Stimulated activated CD4-positive, alpha-beta T cell treated with anti-CD3 and anti-CD28 coated beads, Interleukin-12 subunit alpha, Interleukin-12 subunit beta, amount 100 ng/mL, for 24 hours (primary cell): ENCODE measurements around the gene BBC3.
A peak's percentile ranks its signal among the peaks of the same experiment; 100 is the strongest.
"Not testable (repeated sequence)": the region's sequence is repeated elsewhere in the genome, so short reads cannot be mapped to it uniquely, and the experiment has no call there.

ENCODE experiments used
- DNase-seq, 2 experiments: peaks; one replicate each; pipeline ENCODE4 v3.0.0-alpha.2; 2020; ENCODE audit warnings: low read depth in 2 of 2

Gene BBC3, protein sequence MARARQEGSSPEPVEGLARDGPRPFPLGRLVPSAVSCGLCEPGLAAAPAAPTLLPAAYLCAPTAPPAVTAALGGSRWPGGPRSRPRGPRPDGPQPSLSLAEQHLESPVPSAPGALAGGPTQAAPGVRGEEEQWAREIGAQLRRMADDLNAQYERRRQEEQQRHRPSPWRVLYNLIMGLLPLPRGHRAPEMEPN

GRCh38 chr19:47230921-47231214 lies at the start of gene BBC3:
BBC3 (minus strand) TSS chr19:47231199; CDS start chr19:47228431, 2,768 bp downstream.
- no peak for DNase-seq

DNA sequence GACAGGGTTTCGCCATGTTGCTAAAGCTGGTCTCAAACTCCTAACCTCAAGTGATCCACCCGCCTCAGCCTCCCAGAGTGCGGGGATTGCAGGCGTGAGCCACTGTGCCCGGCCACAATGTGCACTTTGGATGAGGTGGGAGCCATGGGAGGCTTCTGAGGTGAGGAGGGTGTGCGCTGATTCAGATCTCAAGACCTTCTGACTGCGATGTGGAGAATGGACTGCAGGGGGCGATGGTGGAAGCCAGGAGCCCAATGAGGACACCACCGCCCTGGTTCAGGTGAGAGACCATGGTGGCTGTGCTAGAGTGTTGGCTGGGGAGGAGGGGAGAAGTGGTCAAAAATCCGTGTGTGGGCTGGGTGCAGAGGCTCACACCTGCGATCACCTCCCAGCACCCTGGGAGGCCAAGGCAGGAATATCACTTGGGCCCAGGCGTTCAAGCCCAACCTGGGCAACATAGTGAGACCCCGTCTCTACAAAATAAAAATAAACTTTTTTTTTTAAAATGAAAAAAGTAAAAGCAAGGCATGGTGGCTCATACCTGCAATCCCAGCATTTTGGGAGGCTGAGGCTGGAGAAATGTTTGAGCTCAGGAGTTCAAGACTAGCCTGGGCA lies 49.3 kb upstream of the BBC3 start:
- peak in 1 of 2 experiments; percentile 67 for DNase-seq

DNA sequence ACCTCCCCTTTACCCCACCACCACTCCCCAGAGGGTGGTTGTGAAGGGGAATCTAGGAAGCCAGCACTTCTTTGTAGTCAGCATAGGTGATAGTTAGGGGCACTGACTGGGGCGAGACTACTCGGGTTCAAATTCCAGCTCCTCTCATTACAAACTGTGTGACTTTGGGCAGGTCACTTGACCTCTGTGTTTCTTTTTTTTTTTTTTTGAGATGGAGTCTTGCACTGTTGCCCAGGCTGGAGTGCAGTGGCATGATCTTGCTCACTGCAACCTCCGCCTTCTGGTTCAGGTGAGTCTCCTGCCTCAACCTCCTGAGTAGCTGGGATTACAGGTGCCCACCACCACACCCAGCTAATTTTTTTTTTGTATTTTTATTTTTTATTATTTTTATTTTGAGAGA lies 45.5 kb upstream of the BBC3 start:
- DNase-seq: not testable (repeated sequence)

DNA sequence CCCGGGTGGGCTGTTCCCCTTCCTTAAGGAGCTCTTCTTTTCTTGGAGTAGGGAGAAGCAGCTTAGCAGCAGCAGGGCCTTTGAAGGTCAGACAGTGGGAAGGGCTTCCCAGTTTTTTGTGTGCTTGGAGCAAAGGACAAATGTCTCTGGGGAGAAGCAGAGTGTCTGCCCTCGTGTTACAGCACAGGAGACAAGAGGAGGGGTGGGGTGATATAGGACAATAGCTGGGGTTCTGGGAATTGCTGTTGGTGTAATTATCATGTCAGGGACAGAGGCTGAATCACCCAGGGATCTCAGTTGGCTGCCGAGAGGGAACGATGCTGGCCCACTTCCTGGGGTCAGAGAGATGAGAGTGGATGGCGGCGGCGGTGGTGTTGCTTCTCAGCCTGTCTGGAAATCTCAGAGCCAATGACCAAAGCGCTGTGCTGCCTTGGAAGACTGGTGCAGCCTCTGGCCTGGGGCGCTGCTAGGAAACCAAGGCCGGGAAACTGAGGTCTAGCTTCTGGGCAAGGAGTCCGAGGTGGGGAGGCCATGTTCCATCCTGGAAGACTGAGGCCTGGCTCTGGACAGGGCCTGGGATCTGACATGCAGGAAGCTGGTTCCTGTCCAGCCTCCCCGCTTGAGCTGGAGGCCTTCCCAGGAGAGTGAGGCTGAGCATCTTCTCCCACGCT lies 44.9 kb upstream of the BBC3 start:
- no peak for DNase-seq

DNA sequence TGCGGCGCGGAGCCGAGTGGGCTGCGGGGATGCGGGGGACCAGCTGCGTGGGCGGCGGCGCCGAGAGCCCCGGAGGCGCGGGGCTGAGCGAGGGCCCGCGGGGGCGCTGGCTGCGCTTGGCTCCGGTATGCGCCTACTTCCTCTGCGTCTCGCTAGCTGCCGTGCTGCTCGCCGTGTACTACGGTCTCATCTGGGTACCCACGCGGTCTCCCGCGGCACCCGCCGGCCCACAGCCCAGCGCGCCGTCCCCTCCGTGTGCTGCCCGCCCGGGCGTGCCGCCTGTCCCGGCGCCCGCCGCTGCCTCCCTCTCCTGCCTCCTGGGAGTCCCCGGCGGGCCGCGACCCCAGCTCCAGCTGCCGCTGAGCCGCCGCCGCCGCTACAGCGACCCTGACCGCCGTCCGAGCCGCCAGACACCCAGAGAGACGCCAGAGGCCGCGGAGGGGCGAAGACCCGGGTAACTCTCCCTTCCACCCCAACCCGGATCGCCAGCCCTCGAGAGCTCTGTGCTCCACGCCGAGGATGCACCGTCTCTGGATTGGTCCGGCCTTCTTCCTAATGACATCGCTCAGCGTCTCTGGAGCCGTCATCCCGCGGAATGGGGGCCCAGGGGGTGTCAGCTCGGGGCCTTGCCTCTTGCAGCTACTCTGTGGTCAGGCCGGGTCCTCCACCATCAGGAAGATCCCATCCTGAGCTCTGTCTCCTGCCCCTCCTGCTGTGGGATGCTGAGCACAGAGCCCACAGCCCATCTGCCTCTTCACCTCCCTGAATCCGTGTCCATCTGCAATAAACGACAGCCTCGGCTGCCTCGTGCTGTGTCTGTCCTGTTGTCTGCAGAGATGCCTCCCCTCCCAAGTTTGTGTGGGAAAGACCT lies 44.1 kb upstream of the BBC3 start:
- no peak for DNase-seq

DNA sequence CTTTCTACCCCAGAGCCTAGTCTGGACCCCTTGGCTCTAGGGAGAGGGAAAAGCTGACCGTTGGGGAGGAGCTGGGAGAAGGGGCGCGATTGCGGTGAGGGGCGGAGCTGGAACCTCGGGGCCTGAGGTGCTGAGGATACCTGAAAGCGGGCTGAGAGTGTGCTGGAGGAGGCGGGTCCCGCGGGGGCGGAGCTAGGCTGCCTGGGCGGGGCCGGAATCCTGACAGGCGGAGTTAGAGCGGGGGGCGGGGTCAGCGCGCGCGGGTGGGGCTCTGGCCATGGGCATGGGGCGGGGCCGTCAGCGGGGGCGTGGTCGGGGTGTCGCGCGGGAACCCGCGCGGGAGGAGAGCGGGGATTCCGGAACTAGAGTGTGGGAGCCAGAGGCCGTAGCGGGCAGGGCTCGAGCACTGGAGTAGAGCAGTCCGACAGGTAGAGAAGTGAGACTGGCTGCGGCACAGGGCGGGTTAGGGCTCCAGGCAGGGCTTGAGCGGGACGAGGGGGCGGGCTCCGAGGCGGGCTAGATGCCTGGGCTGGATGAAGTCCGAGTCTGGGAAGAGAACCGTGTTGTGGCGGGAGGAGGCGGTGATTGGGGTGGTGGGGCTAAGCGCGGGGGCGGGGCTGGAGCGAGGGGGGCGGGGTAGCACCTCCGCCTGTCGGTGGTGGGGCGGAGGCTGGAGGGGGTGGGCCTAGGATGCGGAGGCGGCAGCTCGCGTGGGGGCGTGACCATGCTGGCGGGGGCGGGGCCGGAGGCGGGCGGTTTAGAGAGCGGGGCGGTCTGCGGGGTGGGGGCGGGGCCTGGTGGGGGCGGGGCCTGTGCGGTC lies 43.3 kb upstream of the BBC3 start, which contains the start of gene INAFM1:
Gene INAFM1 (plus strand): TSS at position 815 of the 820 bp plus-strand sequence. CDS start 35 bp downstream, outside the sequence.
- DNase-seq: peak; percentile 97 to 100

DNA sequence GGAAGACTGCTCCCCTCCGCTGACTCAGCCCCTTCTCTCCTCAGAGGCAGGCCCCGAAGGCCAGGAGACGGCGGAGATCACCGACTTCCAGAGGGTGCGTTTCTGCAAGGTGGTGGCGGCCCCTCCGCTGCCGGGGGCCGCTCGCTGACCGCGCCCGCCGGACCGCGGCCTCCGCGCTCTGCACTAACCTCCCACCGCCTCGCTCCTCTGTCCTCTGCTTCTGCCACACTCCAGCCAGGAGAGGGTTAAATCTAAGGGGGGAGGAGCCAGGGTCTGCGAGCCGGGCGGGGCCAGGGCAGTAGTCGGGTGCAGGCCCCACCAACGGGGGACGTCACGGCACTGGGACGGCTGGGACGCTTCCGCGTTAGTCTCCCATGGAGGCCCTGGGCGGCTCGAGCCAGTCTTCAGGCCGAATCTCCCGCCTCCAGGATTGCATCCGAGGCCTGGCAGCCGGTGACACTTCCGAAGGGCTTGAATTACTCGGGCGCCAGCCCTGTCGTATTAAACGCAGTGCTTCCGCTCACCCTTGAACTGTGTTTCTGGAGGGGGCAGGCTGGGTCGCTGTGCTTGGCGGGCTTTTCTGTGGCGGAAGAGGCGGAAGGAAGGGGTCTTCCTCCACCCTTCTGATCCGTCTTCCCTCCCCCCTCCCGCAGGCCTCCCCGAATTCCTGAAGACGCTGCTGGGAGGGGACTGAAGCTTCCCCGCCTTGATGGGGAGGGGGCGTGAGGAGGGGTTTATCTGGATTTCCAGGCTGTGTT lies 42.5 kb upstream of the BBC3 start:
- DNase-seq: peak; percentile 74 to 88

GRCh38 chr19:47272448-47273312 lies 41.7 kb upstream of the BBC3 start:
- peak in 1 of 2 experiments; percentile 24 for DNase-seq

DNA sequence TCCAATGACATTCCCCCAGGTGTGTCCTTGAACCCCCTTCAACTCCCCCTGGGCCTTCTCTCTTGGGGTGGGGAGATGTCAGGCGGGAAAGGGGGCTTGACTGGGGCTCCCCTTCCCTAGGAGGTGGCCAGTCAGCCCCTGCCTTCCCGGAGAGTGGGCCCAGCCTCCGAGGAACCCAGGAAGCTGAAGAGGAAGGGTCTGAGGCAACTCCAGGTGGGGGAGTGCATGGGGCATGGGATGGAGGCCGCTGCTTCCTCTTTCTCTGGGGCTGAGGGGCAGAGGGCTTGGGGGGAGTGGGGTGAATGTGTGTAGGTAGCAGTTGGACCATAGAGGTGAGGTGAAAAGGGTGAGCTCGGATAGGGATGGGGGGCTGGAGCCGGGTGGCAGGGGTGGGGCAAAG lies 41.0 kb upstream of the BBC3 start:
- DNase-seq: no peak

- DNase-seq: no peak
These were observed 39.4 kb upstream of the BBC3 start for GRCh38 chr19:47270408-47270807.

DNA sequence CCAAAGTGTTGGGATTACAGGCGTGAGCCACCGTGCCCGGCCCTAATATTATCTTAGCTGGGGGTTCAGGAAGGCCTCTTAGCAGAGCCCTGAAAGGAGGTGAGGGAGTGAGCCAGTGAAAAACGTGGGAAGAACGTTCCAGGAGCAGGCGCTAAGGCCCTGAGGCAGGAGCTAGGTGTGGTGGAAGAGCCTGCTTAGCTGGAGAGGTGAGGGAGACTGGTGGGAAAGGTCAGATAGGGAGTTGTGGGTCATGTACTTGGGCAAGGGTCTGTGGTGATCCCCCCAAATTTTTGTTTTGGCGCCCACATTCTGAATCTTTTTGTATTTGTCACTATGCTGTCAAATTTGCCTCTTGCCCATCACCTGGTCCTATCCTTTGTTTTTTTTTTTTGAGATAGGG lies 38.6 kb upstream of the BBC3 start:
- no peak for DNase-seq

- no peak for DNase-seq
These were observed 37.0 kb upstream of the BBC3 start for GRCh38 chr19:47268028-47268427.

GRCh38 chr19:47267350-47267759 lies 36.4 kb upstream of the BBC3 start:
- no peak for DNase-seq

- DNase-seq: no peak
These were observed 35.5 kb upstream of the BBC3 start for GRCh38 chr19:47266401-47266941.

GRCh38 chr19:47264629-47265028 lies 33.6 kb upstream of the BBC3 start:
- no peak for DNase-seq

DNA sequence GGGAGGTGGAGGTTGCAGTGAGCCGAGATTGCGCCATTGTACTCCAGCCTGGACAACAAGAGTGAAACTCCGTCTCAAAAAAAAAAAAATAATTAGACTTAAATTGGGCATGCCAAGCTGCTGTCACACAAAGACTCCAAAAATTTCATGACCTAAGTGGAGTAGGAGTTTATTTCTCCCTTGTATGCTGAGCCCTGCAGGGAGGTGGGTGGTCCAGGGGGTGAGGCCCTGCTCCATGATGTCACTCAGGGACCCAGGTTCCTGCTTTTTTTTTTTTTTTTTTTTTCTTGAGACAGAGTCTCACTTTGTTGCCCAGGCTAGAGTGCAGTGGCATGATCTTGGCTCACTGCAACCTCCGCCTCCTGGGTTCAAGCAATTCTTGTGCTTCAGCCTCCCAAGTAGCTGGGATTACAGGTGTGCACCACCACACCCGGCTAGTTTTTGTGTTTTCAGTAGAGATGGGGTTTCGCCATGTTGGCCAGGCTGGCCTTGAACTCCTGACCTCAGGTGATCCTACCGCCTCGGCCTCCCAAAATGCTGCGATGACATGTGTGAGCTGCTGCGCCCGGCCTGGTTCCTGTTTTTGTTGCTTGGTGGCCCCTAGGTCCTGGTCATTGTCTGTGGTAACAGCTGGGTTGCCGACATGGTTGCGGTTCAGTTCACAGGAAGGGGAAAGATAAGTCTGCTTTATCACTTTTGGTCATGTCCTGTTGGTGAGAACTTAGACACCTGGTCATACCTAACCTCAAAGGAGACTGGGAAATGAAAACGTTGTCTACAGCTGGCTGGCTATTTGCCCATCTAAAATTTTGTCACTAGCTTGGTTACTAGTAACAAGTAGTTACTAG lies 31.2 kb upstream of the BBC3 start:
- DNase-seq: not testable (repeated sequence)

DNA sequence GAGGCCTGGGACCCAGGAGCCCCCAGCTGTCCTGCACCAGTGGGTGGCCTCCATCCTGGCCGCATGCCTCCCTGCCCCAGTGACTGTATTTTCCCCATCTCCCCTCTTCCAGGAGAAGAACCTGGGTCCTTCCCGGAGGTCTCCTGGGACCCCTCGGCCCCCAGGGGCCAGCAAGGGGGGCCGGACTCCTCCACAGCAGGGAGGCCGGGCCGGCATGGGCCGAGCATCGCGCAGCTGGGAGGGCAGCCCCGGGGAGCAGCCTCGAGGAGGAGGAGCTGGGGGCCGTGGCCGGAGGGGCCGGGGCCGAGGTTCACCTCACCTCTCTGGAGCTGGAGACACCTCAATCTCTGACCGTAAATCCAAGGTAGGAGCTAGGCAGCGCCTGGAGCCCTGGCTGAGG lies 29.5 kb upstream of the BBC3 start:
- no peak for DNase-seq

DNA sequence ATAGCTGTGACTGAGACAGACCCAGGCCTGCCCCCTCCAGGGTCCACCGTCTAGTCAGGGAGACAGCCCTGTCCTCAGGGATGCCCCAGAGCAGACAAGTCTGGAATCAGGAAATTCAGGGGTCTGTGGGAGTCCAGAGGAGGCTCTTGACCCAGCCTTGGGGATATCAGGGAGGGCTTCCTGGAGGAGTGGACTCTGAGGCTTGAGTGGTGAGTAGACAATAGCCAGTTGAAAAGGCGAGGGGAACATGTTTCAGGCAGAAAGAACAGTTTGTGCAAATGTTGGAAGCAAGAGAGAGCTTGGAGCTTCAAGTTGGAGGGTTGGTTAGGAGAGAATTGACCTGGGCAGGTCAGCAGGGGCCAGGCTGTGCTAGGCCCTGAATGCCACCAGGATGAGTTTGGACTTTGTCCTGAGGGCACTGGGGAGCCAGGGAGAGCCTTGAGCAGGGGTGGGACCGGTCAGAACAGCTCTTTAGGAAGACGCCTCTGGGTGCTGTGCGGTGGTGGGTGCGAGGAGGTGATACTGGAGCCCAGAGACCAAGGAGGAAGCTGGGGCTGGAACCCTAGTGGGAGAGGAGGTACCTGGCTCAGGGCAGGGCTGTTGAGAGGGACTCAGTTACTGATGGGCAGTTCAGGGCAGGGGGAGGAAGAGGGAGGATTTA lies 28.0 kb upstream of the BBC3 start:
- DNase-seq: no peak
